ENCODE data around the gene CLIC4. TPM values are rescaled to one million over a fixed set of nuclear protein-coding genes. Genes with fewer than 3 reads are reported as not detected.
"Not testable (repeated sequence)": the region's sequence is repeated elsewhere in the genome, so short reads cannot be mapped to it uniquely, and the experiment has no call there.

CLIC4 gene
- total RNA-seq, 1 donor from 2014 or later: 121 TPM

DNA sequence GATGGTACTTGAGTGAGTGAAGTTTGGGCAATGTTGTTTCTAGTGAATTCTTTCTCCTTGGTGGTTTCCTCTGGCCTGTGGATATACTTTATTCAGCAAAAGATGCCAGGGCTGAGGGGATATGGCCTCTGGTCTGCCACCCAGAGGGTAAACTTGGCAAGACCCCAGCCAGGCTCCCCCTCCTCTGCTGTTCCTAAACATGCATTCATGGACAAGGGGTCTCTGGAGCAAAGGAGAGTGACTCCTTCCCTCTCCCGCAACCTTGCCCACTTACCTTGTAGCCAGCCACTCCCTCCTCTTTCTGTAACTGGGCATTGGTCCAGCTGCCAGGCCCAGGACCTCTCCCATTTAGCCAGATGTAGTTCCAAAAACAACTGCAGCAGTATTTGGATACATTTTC, 141.0 kb downstream of the CLIC4 start:
- H3K36me3 Mint-ChIP-seq (ENCODE audit: unreplicated experiment): peaks cover 15% of the 10 kb centered on the region
- no peaks in the 10 kb centered on the region for H3K9me3 Mint-ChIP-seq (ENCODE audit: unreplicated experiment)
- H3K4me3 Mint-ChIP-seq (ENCODE audit: unreplicated experiment): no peak overlapping the region
- peaks cover 3% of the 10 kb centered on the region for H3K27me3 Mint-ChIP-seq (ENCODE audit: unreplicated experiment)
- H3K27ac Mint-ChIP-seq (ENCODE audit: unreplicated experiment): no peak overlapping the region
- TF ChIP-seq, protein P1, sequence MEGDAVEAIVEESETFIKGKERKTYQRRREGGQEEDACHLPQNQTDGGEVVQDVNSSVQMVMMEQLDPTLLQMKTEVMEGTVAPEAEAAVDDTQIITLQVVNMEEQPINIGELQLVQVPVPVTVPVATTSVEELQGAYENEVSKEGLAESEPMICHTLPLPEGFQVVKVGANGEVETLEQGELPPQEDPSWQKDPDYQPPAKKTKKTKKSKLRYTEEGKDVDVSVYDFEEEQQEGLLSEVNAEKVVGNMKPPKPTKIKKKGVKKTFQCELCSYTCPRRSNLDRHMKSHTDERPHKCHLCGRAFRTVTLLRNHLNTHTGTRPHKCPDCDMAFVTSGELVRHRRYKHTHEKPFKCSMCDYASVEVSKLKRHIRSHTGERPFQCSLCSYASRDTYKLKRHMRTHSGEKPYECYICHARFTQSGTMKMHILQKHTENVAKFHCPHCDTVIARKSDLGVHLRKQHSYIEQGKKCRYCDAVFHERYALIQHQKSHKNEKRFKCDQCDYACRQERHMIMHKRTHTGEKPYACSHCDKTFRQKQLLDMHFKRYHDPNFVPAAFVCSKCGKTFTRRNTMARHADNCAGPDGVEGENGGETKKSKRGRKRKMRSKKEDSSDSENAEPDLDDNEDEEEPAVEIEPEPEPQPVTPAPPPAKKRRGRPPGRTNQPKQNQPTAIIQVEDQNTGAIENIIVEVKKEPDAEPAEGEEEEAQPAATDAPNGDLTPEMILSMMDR (IDR thresholded peaks at IDR 0.05; ENCODE audit: partially characterized antibody, unreplicated experiment): no peak
- DNase-seq: no peak
- no peaks in the 10 kb centered on the region for H3K4me1 Mint-ChIP-seq (ENCODE audit: low read depth, unreplicated experiment)

DNA sequence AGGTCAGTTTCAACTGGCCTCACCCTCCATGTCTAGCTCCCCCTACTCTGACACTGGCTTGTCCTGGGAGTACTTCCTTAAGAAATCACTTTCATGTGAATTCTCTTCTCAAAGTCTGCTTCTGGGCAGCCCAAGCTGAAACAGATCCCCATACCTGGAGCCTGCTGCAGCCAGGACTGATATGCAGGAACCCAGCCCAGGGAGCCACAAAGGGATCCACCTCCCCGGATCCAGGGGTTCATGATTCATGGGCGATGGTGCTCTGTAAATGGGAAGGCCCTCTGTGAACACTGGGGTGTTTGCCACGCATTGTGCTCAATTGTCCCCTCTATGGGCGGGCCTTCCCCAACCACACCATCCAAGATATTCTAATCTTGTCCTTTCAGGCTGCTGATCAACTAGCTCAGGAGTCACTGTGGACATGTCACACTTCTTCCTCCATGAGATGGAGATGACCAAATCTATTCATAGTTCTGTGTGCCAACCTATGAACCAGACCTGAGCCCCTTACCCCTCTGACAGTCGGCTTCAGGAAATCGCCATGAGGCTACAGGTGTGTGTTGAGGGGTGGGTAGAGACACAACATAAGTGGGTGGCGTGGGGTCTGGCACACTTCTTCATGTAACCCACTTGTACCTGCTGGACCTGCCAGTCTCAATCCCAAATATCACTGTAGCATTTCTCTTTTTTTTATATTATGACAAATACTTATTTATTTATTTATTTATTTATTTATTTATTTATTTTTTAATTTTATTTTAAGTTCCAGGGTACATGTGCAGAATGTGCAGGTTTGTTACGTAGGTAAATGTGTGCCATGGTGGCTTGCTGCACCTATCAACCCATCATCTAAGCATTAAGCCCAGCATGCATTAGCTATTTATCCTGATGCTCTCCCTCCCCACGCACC, 143.1 kb downstream of the CLIC4 start:
- TF ChIP-seq, protein P1 (IDR thresholded peaks at IDR 0.05; ENCODE audit: partially characterized antibody, unreplicated experiment): no peak
- Mint-ChIP-seq H3K27ac (ENCODE audit: unreplicated experiment) (no peak overlapping the region), H3K36me3 (ENCODE audit: unreplicated experiment) (peaks cover 25% of the 10 kb centered on the region), H3K4me3 (ENCODE audit: unreplicated experiment) (no peak overlapping the region), H3K4me1 (ENCODE audit: low read depth, unreplicated experiment) (no peaks in the 10 kb centered on the region), H3K9me3 (ENCODE audit: unreplicated experiment) (peaks cover 7% of the 10 kb centered on the region), H3K27me3 (ENCODE audit: unreplicated experiment) (peaks cover 5% of the 10 kb centered on the region)
- no peak for DNase-seq

DNA sequence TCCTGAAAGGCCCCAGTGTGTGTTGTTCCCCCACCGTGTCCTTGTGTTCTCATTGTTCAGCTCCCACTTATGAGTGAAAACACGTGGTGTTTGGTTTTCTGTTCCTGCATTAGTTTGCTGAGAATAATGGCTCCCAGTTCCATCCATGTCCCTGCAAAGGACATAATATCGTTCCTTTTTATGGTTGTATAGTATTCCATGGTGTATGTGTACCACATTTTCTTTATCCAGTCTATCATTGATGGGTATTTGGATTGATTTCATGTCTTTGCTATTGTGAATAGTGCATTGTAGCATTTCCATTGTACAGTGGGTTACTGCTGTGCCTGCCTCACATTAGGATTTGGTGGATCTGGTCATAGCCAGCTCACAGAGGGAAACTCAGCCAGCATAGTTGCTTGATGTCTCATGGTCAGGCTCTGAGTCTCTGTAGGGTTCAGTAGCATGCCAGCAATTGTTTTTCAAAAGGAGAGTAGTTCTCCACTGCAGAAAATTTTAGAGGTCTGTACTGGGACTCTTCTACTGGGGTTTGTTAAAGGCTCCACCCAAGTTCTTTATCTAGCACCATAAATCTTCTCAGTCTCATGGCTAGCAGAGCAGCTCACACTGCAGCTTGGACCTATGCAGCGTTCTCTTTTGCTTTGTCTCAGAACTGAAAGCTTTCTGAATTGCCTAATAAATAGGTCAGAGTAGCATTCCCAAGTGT, 143.9 kb downstream of the CLIC4 start:
- H3K27ac Mint-ChIP-seq (ENCODE audit: unreplicated experiment): no peak overlapping the region
- H3K27me3 Mint-ChIP-seq (ENCODE audit: unreplicated experiment): peaks cover 5% of the 10 kb centered on the region
- H3K4me1 Mint-ChIP-seq (ENCODE audit: low read depth, unreplicated experiment): no peaks in the 10 kb centered on the region
- peaks cover 7% of the 10 kb centered on the region for H3K9me3 Mint-ChIP-seq (ENCODE audit: unreplicated experiment)
- TF ChIP-seq, protein P1 (IDR thresholded peaks at IDR 0.05; ENCODE audit: partially characterized antibody, unreplicated experiment): no peak
- no peak overlapping the region for H3K4me3 Mint-ChIP-seq (ENCODE audit: unreplicated experiment)
- DNase-seq: no peak
- H3K36me3 Mint-ChIP-seq (ENCODE audit: unreplicated experiment): peaks cover 25% of the 10 kb centered on the region

DNA sequence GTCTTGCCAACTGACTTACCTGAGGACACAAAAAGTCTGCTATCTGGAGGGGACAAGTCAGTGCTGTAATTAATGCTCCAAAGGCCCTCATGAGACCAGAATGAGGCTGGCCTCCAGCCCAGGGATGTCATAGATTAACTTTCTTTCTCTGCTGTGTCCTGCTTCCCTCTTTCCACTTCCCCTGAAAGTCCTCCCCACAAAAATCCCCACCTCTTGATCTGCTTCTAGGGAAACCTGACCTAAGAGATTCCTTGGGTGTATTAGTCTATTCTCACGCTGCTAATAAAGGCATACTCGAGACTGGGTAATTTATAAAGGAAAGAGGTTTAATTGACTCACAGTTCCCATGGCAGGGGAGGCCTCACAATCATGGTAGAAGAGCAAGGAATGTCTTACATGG, 145.6 kb downstream of the CLIC4 start:
- Mint-ChIP-seq H3K27me3 (ENCODE audit: unreplicated experiment) (peaks cover 5% of the 10 kb centered on the region), H3K4me1 (ENCODE audit: low read depth, unreplicated experiment) (no peaks in the 10 kb centered on the region), H3K36me3 (ENCODE audit: unreplicated experiment) (peaks cover 21% of the 10 kb centered on the region), H3K4me3 (ENCODE audit: unreplicated experiment) (no peak overlapping the region), H3K27ac (ENCODE audit: unreplicated experiment) (no peak overlapping the region), H3K9me3 (ENCODE audit: unreplicated experiment) (peaks cover 7% of the 10 kb centered on the region)
- DNase-seq: no peak
- TF ChIP-seq, protein P1 (IDR thresholded peaks at IDR 0.05; ENCODE audit: partially characterized antibody, unreplicated experiment): no peak

DNA sequence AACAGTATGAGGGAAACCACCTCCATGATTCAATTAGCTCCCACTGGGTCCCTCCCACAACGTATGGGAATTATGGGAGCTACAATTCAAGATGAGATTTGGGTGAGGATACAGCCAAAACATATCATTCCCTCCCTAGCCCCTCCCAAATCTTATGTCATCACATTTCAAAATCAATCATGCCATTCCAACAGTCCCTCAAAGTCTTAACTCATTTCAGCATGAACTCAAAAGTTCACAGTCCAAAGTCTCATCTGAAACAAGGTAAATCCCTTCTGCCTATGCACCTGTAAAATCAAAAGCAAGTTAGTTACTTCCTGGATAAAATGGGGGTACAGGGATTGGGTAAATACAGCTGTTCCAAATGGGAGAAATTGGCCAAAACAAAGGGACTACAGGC, 146.1 kb downstream of the CLIC4 start:
- H3K27me3 Mint-ChIP-seq (ENCODE audit: unreplicated experiment); H3K9me3 Mint-ChIP-seq (ENCODE audit: unreplicated experiment); DNase-seq; H3K4me1 Mint-ChIP-seq (ENCODE audit: low read depth, unreplicated experiment); H3K27ac Mint-ChIP-seq (ENCODE audit: unreplicated experiment); H3K4me3 Mint-ChIP-seq (ENCODE audit: unreplicated experiment): not testable (repeated sequence)
- H3K36me3 Mint-ChIP-seq (ENCODE audit: unreplicated experiment): peaks cover 21% of the 10 kb centered on the region

Data from glutamatergic neuron (in vitro differentiated cells).